NCI-H1417 treated with DMSO at 0.1 percent for 48 hours (cell line): ENCODE results near the gene FGFRL1.
"Not testable (repeated sequence)": the region's sequence is repeated elsewhere in the genome, so short reads cannot be mapped to it uniquely, and the experiment has no call there.

Source experiments
- DNase-seq: peaks from one replicate; lab custom pipeline; 2025; lab: John Stamatoyannopoulos, UW

FGFRL1 gene

DNA sequence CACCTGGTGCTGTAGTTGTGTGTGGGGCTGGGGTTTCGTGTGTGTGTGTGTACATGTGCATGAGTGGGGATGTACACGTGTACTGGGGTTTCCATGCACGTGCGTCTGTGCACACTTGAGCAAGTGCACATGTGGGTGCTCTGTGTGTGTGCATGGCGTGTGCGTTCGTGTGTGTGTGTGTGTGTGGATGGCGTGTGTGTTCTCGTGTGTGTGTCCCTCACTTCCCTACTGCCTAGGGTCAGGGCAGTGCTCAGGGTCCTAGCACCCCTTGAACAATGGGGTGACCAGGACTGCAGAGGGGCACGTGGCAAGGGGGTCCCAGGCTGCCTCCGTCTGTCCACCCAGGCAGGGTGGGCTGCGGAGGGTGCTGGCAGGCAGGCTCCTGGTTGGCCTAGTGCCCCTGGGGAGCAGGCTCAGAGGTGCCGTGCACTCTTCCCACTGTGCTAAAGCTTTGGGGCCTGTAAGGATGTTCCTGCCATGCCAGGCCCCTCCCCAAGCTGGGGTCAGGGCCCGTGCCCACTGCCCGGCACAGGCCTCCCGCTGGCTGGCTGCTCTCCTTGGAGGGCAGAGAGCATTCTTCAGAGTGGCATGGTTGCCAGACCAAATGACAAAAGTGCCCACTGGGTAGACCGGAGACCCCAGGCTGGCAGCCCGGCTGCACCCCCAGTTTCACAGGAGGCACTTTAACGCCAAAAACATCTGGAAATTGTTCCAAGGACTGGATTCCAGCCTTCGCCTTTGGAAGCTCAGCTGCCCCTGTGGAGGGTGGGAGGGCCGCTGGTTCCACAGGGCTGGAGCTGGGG lies 29.1 kb downstream of the FGFRL1 start:
- no peak for DNase-seq

DNA sequence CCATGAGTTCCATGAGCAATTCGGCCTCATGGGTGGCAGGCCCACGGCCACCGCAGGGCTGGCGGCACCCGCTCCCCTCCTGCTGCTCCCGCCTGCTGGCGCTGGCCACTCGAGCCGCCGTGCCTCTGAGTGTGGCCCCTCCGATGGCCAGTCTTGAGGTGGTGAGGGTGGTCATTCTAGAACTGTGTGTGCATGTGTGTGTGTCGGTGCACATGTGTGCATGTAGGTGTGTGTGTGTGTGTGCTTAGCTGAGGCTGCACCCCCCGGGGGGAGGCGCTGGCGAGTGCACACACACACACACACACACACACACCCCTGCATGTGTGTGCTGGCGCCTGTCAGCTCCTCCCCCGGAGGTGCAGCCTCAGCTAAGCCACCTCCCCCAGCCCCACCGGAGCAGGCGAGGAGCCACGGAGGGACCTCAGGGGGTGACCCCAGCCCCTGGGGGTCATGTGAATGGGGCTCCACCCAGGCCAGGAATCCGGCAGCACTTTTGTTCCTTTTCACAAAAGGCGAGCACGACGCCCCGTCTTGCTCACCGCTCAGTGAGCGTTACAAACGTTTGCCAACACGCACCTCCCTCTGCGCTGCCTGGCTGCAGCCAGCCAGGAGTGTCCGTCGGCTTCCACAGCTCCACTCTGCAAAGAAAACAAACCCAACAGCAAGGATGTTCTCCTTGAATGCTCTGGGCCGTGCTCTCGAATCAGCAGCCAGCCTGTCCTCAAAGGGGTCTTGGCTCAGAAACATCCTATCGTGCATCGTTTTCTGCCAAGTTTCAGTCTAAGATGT lies 29.9 kb downstream of the FGFRL1 start:
- DNase-seq: no peak

DNA sequence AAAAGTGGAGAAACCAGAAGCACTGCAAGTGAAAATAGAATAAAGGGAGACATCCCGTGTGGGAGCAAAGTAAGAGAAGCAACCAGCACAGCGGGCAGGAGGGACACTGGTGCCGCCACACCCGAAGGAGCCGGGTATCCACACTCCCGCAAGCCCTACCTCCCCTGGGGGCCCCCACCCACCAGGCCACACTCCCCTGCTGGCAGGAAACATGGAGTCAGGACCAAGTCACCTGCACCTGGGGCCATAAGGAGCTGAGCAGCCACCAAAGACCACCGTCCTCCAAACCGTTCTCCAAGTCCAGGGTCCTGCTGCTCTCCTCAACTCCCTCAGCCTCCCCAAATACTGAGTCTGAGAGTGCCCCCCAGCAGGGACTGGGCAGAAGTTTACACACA lies 30.5 kb downstream of the FGFRL1 start:
- DNase-seq: no peak

- no peak for DNase-seq
Measured at GRCh38 chr4:1042352-1043055, 31.1 kb downstream of the FGFRL1 start.

DNA sequence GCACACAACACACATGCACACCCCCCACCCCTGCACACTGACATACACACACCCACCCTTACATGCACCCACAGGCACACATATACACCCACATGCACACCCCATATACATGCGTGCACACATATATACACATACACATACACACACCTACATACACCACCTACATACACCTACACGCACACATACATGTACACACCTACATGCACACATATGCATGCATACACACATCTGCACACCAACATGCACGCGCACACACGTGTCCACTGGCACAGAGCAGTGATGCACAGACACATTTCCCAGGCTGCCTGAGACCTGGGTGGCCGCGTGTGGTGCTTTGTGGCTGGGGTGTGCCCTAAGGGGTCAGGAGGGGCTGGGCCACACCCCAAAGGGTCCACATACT lies 31.7 kb downstream of the FGFRL1 start:
- no peak for DNase-seq

DNA sequence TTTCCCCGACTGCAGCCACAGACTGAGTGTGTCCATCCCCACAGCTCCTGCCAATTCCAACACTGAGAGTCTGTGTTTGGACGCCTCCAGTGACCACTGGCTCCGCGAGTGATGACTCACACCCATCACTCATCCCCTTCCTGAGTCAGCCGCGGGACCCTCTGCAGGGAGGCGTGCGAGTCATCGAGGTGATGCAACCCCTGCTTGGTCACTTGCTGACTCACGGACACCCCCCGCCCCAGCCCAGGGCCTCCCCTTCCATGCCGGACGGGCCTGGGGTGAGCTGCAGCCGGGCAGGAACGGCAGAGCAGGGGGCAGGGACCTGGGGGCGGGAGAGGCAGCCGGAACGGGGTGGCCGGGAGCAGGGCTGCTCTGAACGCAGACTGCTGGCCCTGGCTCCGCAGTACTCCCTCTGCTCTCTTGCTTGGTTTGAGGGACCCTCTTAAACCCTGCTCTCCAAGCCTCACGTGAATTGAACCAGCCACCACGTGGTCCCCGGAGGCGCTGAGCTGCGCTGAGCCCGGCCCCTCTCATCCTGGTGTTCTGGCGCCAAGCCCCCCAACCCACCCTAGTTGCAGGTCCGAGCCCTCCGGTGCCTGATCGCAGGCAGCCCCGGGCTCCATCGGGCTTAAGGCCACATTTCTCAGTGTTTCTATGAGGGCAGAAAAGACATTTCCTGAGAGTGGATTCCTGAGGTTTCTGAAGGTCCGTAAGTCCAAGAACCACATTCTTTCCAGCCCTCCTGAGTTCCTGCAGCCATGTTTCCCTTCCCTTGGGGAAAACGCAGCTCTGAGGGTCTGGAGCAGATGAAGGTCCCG lies 32.4 kb downstream of the FGFRL1 start:
- no peak for DNase-seq

- no peak for DNase-seq
Measured at GRCh38 chr4:1044469-1045192, 33.2 kb downstream of the FGFRL1 start.

DNA sequence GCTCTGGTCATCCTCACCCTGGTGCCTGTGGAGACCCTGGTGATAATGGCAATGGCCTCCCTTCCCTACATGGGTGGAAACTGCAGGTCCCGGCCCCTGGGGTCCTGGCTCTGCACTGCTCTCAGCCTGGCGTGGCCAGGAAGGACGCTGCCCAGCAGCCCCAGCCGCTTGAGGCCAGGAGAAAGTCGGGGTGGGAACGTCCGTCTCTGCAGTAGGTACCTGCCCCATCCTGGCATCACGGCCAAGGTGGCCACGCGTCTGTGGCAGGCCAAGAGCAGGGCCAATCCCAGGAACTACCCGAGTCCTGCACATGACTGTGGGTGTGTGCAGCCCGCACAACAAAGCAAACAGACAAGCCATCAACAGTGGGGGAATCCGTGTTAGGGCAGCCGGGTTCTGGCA lies 33.8 kb downstream of the FGFRL1 start:
- DNase-seq: no peak

GRCh38 chr4:1045595-1046201 lies 34.3 kb downstream of the FGFRL1 start:
- DNase-seq: no peak

DNA sequence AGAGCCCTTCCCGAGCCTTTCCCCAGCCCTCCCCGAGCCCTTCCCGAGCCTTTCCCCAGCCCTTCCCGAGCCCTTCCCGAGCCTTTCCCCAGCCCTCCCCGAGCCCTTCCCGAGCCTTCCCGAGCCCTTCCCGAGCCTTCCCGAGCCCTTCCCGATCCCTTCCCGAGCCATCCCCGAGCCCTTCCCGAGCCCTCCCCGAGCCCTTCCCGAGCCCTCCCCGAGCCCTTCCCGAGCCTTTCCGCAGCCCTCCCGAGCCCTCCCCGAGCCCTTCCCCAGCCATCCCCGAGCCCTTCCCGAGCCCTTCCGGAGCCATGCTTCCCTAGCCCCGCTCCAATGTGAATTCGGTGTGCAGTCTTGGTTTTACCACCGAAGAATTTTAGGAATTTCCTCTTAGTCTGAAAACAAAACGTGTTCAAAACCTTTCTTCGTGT lies 35.2 kb downstream of the FGFRL1 start:
- DNase-seq: not testable (repeated sequence)

DNA sequence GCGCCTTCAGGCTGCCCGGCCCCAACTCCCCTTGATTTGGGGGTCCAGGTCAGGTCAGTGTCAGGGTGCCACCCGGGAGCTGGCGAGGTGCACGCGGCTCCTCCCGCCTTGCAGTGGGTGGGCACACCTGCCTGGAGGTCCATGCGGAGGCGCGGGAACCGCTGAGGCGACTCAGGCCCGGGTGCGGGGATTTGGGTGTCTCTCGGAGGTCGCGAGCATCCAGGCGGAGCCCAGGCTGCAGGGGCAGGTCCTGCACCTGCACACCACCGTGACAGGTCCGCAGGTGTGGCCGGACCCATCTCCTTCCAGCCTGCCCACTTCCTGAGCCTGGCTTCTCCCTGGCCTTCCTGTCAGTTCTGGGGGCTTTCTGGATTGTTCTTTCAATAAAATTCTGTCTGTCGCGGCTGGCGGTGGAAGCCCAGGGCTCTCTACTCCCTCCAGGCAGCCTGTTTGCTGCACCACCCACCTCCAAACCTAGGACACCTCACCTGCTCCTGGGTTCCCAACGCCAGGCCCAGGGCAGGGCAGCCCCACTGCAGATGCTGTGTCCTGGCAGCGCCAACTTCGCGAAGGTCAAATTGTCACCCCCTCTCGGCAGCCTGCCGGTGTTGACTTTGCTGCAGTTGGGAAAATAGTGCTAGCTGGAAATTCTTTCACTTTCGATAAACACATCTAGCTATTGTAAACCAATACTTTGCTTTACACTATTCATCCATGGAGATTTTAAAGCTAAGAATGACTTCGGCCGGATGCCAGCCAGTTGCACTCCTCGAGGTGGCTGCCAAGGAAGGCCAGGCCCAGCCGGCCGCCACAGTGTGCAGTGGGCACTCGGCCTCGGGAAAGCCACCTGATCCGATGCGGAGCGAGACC lies 35.9 kb downstream of the FGFRL1 start:
- no peak for DNase-seq

- no peak for DNase-seq
Measured at GRCh38 chr4:1047976-1048772, 36.7 kb downstream of the FGFRL1 start.

- DNase-seq: no peak
Measured at GRCh38 chr4:1048773-1049590, 37.6 kb downstream of the FGFRL1 start.

DNA sequence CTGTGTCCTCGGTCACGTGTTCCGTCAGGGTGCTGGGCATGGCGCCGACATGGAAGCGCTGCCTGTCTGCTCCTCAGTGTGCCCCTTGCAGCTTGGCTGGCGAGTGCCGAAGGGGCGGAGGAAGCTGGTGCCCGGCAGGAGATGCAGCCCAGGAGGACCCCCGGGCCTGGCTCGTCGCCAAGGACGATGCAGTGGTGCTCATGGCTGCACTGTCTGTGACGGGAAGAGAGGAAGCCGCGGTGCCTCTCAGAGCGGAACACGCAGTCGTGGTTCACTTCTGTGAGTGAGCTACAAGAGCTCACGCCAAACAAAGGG lies 38.1 kb downstream of the FGFRL1 start:
- DNase-seq: no peak

- DNase-seq: no peak
Measured at GRCh38 chr4:1050486-1051213, 39.2 kb downstream of the FGFRL1 start.

- DNase-seq: no peak
Measured at GRCh38 chr4:1051472-1051871, 40.0 kb downstream of the FGFRL1 start.

GRCh38 chr4:1052231-1052671 lies 40.8 kb downstream of the FGFRL1 start:
- no peak for DNase-seq
